H9 (cell line): ENCODE measurements around the gene CRK. TPM values are rescaled to one million over a fixed set of nuclear protein-coding genes. Genes with fewer than 3 reads are reported as not detected.

ENCODE experiments used
- DNase-seq: peaks from one replicate; pipeline ENCODE4 v3.0.0-alpha.2; 2017
- H2AFZ ChIP-seq: one replicate; pipeline ENCODE4 v1.6.1; 2013; ENCODE audit warnings: mild to moderate bottlenecking, low read length, control low read depth, moderate library complexity
- H2AK5ac ChIP-seq: 2 replicates; pipeline ENCODE4 v1.6.1; 2013; ENCODE audit warnings: low read length, control low read depth, mixed read lengths; ENCODE audit not compliant: insufficient read length
- H2BK120ac ChIP-seq: one replicate; pipeline ENCODE4 v1.6.1; 2013; ENCODE audit warnings: low read depth, mild to moderate bottlenecking, low read length, control low read depth, inconsistent platforms; ENCODE audit not compliant: poor library complexity, severe bottlenecking
- H2BK12ac ChIP-seq: 2 replicates; pipeline ENCODE4 v1.6.1; 2013; ENCODE audit warnings: low read length, control low read depth, mixed read lengths, low read depth; ENCODE audit not compliant: insufficient read length
- H2BK15ac ChIP-seq: 2 replicates; pipeline ENCODE4 v1.6.1; 2013; ENCODE audit warnings: low read depth, low read length, control low read depth
- H2BK20ac ChIP-seq: one replicate; pipeline ENCODE4 v1.6.1; 2013; ENCODE audit warnings: low read depth, mild to moderate bottlenecking, low read length, control low read depth, inconsistent platforms; ENCODE audit not compliant: poor library complexity, severe bottlenecking
- H2BK5ac ChIP-seq: 2 replicates; pipeline ENCODE4 v1.6.1; 2013; ENCODE audit warnings: low read length, control low read depth, mixed read lengths; ENCODE audit not compliant: insufficient read length
- H3K14ac ChIP-seq: 2 replicates; pipeline ENCODE4 v1.6.1; 2013; ENCODE audit warnings: low read length, control low read depth; ENCODE audit not compliant: insufficient read depth
- H3K18ac ChIP-seq: 2 replicates; pipeline ENCODE4 v1.6.1; 2013; ENCODE audit warnings: low read depth, mild to moderate bottlenecking, mixed read lengths, low read length, control low read depth; ENCODE audit not compliant: insufficient read length
- H3K23ac ChIP-seq: 2 replicates; pipeline ENCODE4 v1.6.1; 2013; ENCODE audit warnings: low read length, control low read depth, mixed read lengths, low read depth; ENCODE audit not compliant: insufficient read length
- H3K23me2 ChIP-seq: 2 replicates; pipeline ENCODE4 v1.6.1; 2013; ENCODE audit warnings: low read depth, mild to moderate bottlenecking, mixed read lengths, low read length, control low read depth; ENCODE audit not compliant: insufficient read length, poor library complexity, severe bottlenecking
- H3K27ac ChIP-seq: 2 replicates; pipeline ENCODE4 v1.5.1; 2013; ENCODE audit warnings: low read length, control low read depth, mixed read lengths, low read depth; ENCODE audit not compliant: insufficient read length
- H3K27me3 ChIP-seq: 2 replicates; pipeline ENCODE4 v1.6.1; 2013; ENCODE audit warnings: low read length, control low read depth, inconsistent platforms; ENCODE audit not compliant: insufficient read depth
- H3K4ac ChIP-seq: 2 replicates; pipeline ENCODE4 v1.6.1; 2013; ENCODE audit warnings: low read depth, mild to moderate bottlenecking, control low read depth, inconsistent platforms, low read length, moderate library complexity
- H3K4me1 ChIP-seq: 2 replicates; pipeline ENCODE4 v1.6.1; 2013; ENCODE audit warnings: low read length, control low read depth, inconsistent platforms; ENCODE audit not compliant: insufficient read depth
- H3K4me2 ChIP-seq: 2 replicates; pipeline ENCODE4 v1.6.1; 2013; ENCODE audit warnings: low read length, control low read depth, mixed read lengths; ENCODE audit not compliant: insufficient read length, insufficient read depth
- H3K56ac ChIP-seq: 2 replicates; pipeline ENCODE4 v1.6.1; 2013; ENCODE audit warnings: low read depth, mild to moderate bottlenecking, mixed read lengths, low read length, control low read depth; ENCODE audit not compliant: insufficient read length
- H3K79me1 ChIP-seq: 2 replicates; pipeline ENCODE4 v1.6.1; 2013; ENCODE audit warnings: low read depth, mild to moderate bottlenecking, moderate library complexity, low read length, control low read depth, inconsistent platforms; ENCODE audit not compliant: insufficient read depth, poor library complexity, severe bottlenecking
- H3K79me2 ChIP-seq: 2 replicates; pipeline ENCODE4 v1.6.1; 2013; ENCODE audit warnings: low read length, control low read depth, inconsistent platforms; ENCODE audit not compliant: insufficient read depth
- H3K9ac ChIP-seq: 2 replicates; pipeline ENCODE4 v1.6.1; 2013; ENCODE audit warnings: low read length, control low read depth, mixed read lengths; ENCODE audit not compliant: insufficient read length; ENCODE audit errors: extremely low read depth
- H3K9me3 ChIP-seq: one replicate; pipeline ENCODE4 v1.6.1; 2013; ENCODE audit warnings: low read depth, low read length, inconsistent platforms; ENCODE audit not compliant: control insufficient read depth
- H3T11ph ChIP-seq: one replicate; pipeline ENCODE4 v1.6.1; 2013; ENCODE audit warnings: mild to moderate bottlenecking, low read length, control low read depth, inconsistent platforms
- H4K20me1 ChIP-seq: one replicate; pipeline ENCODE4 v1.6.1; 2013; ENCODE audit not compliant: control insufficient read depth, insufficient read length, insufficient read depth
- H4K5ac ChIP-seq: 2 replicates; pipeline ENCODE4 v1.6.1; 2013; ENCODE audit warnings: low read depth, mild to moderate bottlenecking, mixed read lengths, low read length, control low read depth; ENCODE audit not compliant: insufficient read length
- H4K8ac ChIP-seq: replicated peaks from 2 replicates; pipeline ENCODE4 v1.6.1; 2013; ENCODE audit warnings: low read length, control low read depth, mixed read lengths, low read depth; ENCODE audit not compliant: insufficient read length
- H4K91ac ChIP-seq: 2 replicates; pipeline ENCODE4 v1.6.1; 2013; ENCODE audit warnings: low read depth, mild to moderate bottlenecking, moderate library complexity, mixed read lengths, low read length, control low read depth; ENCODE audit not compliant: insufficient read length
- H3K27ac Mint-ChIP-seq, 3 experiments: 2 replicates in 2 of 3; 3 replicates in 1 of 3; pipeline ENCODE4 v1.8.0; 2020 to 2021; ENCODE audit warnings: mixed read lengths in 3 of 3, mild to moderate bottlenecking in 1 of 3, moderate library complexity in 1 of 3
- H3K27me3 Mint-ChIP-seq: 2 replicates; pipeline ENCODE4 v1.8.0; 2021; ENCODE audit warnings: low read depth, mild to moderate bottlenecking, moderate library complexity, mixed read lengths
- H3K36me3 Mint-ChIP-seq, 3 experiments: 2 replicates in 2 of 3; 3 replicates in 1 of 3; pipeline ENCODE4 v1.8.0; 2020 to 2021; ENCODE audit warnings: low read depth in 3 of 3, mixed read lengths in 3 of 3; ENCODE audit not compliant: insufficient read depth in 1 of 3
- H3K4me1 Mint-ChIP-seq, 2 experiments: 2 replicates each; pipeline ENCODE4 v1.8.0; 2020; ENCODE audit warnings: mixed read lengths in 2 of 2
- H3K4me3 Mint-ChIP-seq, 2 experiments: 2 replicates in 1 of 2; 3 replicates in 1 of 2; pipeline ENCODE4 v1.8.0; 2020 to 2021; ENCODE audit warnings: mild to moderate bottlenecking in 2 of 2, mixed read lengths in 2 of 2, moderate library complexity in 1 of 2
- H3K9me3 Mint-ChIP-seq, 2 experiments: 2 replicates in 1 of 2; 3 replicates in 1 of 2; pipeline ENCODE4 v1.8.0; 2020; ENCODE audit warnings: mild to moderate bottlenecking in 2 of 2, mixed read lengths in 2 of 2, moderate library complexity in 1 of 2
- CTCF ChIP-seq: fragments of 200-600 bp; sonication (generic); conservative IDR thresholded peaks from 3 replicates; pipeline ENCODE4 v1.8.0; 2021; ENCODE audit warnings: antibody characterized with exemption, mild to moderate bottlenecking
- WGBS: extraction: QIAGEN DNeasy Blood & Tissue Kit; methylation state at CpG from one replicate; pipeline ENCODE4 v1.1.7; 2013; ENCODE audit warnings: missing lambda C conversion rate, low lambda C conversion rate, mixed read lengths; ENCODE audit not compliant: insufficient read length; ENCODE audit errors: extremely low coverage; 5-methylcytosine and 5-hydroxymethylcytosine counted together
- total RNA-seq: library from RNA; stranded (reverse); gene quantifications from 2 replicates; pipeline ENCODE4 v1.2.1, GENCODE V29; 2021

Gene CRK
- total RNA-seq, 1 experiment from 2014 or later, result 58.9 TPM

GRCh38 chr17:1384905-1385435 is 71.1 kb downstream of the CRK start:
- no peak for DNase-seq
- H3K4me2 ChIP-seq, result no peak overlapping the region
- H3K4ac ChIP-seq, result no peak overlapping the region
- no peak overlapping the region for H2BK15ac ChIP-seq
- peak overlapping the region in 2 of 3 experiments; percentile 52 to 68; a peak in 1 of 7 replicates for H3K27ac Mint-ChIP-seq
- no peak overlapping the region for H2BK12ac ChIP-seq
- no peaks in the 10 kb centered on the region for H4K20me1 ChIP-seq
- no peak overlapping the region for H2AK5ac ChIP-seq
- no peak overlapping the region for H3K9ac ChIP-seq
- peaks cover 37 to 44% of the 10 kb centered on the region in 2 experiments for H3K4me1 Mint-ChIP-seq
- no peaks in the 10 kb centered on the region for H3K9me3 Mint-ChIP-seq
- no peak overlapping the region for H2BK5ac ChIP-seq
- no peaks in the 10 kb centered on the region for H3K9me3 ChIP-seq
- H2AFZ ChIP-seq, result no peak overlapping the region
- H3K36me3 Mint-ChIP-seq, result peaks cover 2 to 20% (median 4%) of the 10 kb centered on the region in 3 experiments; a peak in 5 of 7 replicates
- H2BK20ac ChIP-seq, result no peak overlapping the region
- peaks cover 7% of the 10 kb centered on the region for H3K79me1 ChIP-seq
- H3K23ac ChIP-seq, result no peak overlapping the region
- H3K79me2 ChIP-seq, result peaks cover 91% of the 10 kb centered on the region
- no CpG with 5 or more reads among the region's 1 CpG for WGBS
- no peak overlapping the region for H4K5ac ChIP-seq
- H3K14ac ChIP-seq, result no peak overlapping the region
- H2BK120ac ChIP-seq, result no peak overlapping the region
- H3K27me3 ChIP-seq, result no peaks in the 10 kb centered on the region
- H3K4me3 Mint-ChIP-seq, result no peak overlapping the region
- H3K27ac ChIP-seq, result no peak overlapping the region
- no peak overlapping the region for H3T11ph ChIP-seq
- no peaks in the 10 kb centered on the region; the same call in 1 of the 2 replicates for H3K4me1 ChIP-seq
- no peak for TF ChIP-seq CTCF
- H3K23me2 ChIP-seq, result no peaks in the 10 kb centered on the region
- H4K91ac ChIP-seq, result no peak overlapping the region
- no peak overlapping the region for H3K18ac ChIP-seq
- no peak overlapping the region for H3K56ac ChIP-seq
- no peak overlapping the region for H4K8ac ChIP-seq
- H3K27me3 Mint-ChIP-seq, result no peaks in the 10 kb centered on the region
